SKM-1 treated with dmso at 0.1 percent for 144 hours (cell line): Measurements from ENCODE around the gene TSPO2.
"Not testable (repeated sequence)": the region's sequence is repeated elsewhere in the genome, so short reads cannot be mapped to it uniquely, and the experiment has no call there.

Experiments
- DNase-seq: peaks from one replicate; lab custom pipeline; 2025; ENCODE audit not compliant: unreplicated experiment; lab: John Stamatoyannopoulos, UW

TSPO2 gene, protein sequence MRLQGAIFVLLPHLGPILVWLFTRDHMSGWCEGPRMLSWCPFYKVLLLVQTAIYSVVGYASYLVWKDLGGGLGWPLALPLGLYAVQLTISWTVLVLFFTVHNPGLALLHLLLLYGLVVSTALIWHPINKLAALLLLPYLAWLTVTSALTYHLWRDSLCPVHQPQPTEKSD

DNA sequence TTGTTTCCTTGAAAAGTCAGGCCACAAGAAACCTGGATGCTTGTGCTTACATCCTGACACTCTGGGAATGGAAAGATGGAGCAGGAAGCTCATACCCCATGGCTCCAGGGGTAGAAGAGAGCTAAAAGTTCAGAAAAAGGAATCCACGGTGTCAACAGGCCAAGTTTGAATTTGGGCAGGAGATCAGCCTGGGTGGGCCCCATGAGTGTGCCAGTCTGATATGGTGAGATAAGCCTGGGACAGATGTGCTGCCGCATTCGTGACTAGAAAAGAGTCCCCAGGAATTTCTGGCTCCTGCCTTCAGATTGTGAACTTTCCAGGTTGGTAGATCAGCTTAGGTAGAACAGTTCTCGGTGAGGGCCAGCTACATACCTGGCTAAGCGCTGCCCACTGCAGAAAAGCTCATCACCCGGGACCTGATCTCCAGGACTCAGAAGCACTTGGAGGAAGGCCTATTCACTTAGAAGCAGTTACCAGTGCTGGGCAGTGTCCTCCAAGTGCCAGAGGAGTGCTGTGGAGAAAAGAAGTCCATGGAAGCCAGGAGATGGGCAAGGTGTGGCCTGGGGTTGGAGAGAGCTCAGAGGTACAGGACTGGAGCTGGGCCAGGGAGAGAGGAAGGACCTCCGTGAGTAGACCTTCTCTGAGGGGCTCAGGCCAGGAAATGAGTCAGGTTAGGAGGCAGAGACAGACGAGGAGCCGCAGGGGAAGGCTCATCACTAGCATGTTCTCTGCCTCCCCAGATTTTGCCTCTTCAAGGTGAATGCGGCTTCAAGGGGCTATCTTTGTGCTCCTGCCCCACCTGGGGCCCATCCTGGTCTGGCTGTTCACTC lies at the start of gene TSPO2:
TSS of gene TSPO2 (plus strand) at position 242 of the 830 bp plus-strand sequence. CDS start at position 761, 519 bp downstream.
- no peak for DNase-seq

DNA sequence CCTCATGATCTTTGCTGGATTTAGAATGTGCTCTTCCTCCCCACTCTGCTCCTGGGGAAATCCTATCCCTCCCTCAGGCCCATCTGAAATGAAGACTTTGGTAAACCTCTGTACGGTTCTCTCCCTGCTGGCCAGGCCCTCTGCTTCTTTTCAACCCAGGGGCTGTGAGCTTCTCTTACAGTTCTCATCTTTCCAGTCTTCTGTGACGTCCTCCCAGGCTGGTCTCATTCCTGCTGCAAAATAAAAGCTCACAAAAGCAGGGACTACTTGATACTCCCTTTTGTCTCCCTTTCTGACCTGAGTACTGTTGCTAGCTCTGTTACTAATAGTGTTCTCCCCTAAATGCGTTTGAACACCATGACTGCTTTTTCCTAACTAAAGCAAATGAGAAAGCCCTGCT lies 49.5 kb upstream of the TSPO2 start:
- no peak for DNase-seq

DNA sequence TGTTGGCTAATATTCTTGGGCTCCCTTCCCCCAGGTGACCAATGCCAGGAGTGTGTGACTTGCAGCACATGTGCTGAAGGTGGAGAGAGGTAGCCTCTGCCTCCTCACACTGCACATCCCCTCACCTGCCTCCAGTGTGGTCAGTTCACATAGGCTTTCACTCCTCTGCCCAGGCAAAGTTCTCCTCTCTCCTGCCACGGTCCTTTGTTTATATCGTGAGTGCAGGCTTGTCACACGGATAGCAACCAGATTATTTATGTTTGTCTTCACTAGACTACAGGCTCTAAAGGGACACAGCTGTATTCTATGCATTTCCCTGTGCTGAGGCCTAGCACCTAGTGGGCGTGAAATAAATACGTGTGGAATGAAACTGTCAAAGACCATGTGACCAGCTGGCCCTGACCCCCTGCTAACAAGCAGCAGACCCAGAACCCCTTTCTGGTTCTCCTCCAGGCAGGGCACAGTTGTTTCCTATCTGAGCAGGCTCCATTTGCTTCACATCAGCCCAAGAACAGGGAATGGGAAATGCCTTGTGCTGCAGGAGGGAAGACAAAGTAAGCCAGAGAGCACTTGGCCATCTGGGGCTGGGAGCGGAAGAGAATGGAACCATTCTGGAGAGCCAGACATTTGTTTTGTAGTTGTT lies 45.6 kb upstream of the TSPO2 start:
- DNase-seq = no peak

DNA sequence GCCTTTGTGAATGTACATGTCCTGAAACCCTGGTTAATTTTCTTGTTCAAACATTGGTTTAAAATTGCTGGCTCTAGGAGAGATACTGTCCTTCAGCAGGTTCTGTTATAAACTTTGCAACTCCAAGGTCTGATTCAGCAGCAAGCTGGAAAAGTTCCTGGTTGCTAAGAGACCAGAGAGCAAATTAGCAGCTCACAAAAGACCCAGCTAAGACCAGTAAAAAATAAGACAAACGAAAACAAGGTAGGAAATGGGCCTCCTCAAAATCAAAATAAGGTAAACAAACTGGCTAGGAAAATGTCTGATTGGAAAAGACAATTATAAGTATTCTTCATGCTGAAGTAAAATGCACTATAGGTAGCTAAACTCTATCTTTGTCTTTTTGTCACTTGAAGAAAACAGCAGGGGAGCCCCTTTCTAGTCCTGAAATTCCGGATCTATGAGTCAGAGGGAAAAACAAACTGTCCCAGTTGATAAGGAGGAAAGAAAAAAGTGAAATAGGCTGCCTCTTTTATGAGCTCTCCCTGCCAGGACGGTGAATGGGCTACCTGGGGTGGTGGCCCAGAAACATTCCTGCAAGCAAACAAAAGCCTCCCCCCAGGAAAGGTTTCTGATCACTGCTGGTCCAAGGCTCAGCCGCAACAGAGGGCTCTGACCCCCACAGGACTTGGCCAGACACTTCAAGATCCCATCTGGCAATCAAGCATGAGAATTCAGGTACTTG lies 44.9 kb upstream of the TSPO2 start:
- DNase-seq = no peak

DNA sequence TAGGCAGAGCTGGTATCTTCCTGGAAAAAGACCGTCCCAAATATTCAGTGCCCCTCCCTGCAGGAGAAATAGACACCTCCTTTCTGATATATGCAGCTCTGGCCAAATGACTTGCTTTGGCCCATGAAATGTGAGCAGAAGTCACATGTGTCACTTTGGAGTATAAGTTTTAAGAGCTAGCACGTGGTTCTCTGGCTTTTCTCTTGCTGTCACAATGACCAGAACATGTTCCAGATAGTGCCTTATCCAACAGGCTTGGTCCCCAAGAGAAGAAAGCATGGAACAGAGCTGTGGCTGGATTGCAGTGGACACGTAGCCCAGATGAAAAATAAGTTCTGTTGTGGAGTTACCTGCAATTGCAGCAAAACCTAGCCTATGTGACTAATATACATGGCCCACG lies 43.6 kb upstream of the TSPO2 start:
- DNase-seq = no peak

DNA sequence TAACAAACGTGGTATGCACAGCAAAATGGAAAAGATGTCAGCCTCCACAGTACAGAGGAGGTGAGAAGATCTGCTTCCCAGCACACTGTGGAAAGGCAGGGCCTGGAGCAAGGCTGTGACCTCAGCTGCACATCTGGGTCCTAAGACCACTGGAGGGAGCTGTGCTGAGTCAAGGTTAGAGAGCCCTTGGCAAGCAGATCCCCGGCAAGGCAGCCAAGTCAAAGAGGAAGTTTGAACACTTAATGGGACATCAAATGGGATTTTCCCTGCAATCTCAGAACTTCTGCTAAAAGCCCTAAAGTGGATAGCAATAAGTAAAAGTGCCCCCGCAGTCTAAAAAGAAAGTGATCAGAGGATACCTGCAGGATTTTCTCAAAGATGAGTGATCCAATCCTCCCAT lies 42.7 kb upstream of the TSPO2 start:
- peak; percentile 74 for DNase-seq

DNA sequence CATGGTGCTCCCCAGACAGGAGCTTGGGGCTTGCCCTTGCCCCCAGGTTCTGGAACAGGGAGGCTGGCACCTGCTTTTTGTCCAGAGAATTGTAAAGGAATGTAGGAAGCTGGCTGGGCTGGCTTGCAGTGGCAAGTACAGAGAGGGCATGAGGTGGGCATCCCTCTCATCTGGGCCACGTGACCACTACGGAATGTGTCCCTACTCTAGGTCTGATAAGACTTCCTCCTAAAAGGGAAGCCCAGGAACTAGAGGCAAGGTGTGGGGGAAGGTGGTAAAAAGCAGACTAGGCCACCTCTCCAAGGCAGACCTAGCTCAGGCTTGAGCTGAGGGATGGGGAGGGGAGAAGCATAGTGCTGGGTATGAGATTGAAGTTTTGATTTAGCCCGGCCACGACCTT lies 42.0 kb upstream of the TSPO2 start:
- no peak for DNase-seq

DNA sequence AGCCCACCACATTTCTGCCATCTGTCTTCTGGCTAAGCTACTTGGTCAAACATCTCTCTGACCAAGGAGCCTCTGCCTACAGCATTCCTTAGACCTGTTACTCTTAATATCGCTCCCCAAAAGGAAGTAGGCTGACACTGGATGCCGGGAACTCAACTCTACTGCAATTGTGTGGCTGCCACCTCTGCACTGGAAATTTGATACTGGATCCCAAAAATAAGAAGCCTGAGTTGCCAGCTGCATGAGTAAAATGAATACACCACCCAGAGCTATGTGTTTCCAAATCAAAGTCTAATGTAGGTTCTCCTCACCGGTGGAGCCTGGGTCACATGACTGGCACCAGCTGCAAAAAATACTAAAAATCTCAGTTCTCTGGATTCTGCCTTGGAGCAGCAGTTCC lies 40.1 kb upstream of the TSPO2 start:
- no peak for DNase-seq

DNA sequence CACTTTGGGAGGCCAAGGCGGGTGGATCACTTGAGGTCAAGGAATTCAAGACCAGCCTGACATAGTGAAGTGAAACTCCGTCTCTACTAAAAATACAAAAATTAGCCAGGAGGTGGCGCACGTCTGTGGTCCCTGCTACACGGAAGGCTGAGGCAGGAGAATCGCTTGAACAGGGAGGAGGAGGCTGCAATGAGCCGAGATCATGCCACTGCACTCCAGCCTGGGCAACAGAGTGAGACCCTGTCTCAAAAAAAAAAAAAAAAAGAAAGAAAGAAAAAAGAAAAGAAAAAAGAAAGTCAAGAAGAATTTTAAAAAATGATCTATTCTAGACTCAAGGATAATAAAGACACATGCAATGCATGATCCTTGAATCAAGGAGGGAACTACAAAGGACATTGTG lies 36.0 kb upstream of the TSPO2 start:
- DNase-seq = peak; percentile 73

DNA sequence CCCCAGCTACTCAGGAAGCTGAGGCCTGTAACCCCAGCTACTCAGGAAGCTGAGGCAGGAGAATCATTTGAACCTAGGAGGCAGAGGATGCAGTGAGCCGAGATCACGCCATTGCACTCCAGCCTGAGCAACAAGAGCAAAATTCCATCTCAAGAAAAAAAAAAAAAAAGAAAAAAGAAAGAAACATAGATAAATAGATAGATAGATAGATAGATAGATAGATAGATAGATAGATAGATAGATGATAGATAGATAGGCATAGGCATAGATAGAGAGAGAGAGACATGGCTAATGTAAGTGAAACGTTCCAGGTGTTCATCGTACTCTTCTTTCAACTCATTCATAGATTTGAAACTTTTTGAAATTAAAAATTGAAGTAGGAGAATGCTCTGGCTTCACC lies 35.3 kb upstream of the TSPO2 start:
- DNase-seq = not testable (repeated sequence)

DNA sequence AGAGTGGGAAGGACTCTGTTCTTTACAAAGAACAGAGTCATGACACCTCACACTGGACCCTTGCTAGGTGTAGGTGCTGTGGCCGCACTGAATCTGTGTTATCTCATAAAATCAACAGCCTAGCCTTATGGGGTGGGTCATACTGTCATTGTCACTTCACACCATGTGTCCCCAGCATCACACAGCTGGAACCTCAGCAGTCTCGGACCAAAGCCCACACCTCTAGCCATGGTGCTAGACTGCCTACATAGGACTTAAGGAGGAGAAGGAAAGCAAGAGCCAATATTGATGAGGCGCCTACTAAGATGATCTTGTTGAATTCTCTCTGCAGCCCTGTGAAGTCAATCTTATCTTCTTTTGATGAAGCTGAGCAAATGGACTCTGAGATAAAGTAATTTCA lies 34.3 kb upstream of the TSPO2 start:
- DNase-seq = no peak

DNA sequence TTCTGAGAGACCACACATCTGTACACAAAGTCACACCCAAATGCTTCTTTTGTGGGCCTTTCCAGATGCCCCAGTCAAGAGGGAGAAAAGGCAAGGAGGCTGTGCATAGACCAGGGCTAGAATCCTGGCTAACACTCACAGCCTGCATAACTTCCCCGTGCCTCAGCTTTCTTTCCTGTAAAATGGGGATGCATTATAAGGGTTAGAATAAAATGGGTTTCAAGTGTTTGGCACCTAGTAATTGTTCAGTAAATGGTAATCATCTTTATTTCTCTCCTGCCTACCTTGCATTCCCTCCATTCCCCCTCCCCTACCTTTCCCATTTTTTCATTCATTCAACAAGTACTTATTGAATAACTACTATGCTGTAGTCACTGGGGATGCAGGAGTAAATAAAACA lies 32.6 kb upstream of the TSPO2 start:
- no peak for DNase-seq

DNA sequence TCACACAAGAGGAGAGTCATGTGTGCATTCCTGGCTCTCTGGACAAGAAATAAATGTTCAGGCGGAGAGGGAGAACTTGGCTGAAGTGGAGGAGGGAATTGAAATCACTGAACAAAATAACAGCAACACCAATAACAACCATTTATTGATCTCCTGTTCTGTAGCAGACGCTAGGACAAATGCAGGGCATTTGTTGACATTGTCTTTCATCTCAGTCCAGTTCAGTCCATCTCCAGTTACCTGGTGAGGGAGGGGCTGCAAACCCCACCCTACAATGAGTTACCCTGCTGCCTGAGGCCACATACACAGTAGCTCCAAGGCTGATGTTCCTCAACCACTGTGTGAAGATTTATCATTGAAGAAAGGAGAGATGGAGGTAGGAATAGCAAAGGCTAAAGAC lies 30.6 kb upstream of the TSPO2 start:
- no peak for DNase-seq

DNA sequence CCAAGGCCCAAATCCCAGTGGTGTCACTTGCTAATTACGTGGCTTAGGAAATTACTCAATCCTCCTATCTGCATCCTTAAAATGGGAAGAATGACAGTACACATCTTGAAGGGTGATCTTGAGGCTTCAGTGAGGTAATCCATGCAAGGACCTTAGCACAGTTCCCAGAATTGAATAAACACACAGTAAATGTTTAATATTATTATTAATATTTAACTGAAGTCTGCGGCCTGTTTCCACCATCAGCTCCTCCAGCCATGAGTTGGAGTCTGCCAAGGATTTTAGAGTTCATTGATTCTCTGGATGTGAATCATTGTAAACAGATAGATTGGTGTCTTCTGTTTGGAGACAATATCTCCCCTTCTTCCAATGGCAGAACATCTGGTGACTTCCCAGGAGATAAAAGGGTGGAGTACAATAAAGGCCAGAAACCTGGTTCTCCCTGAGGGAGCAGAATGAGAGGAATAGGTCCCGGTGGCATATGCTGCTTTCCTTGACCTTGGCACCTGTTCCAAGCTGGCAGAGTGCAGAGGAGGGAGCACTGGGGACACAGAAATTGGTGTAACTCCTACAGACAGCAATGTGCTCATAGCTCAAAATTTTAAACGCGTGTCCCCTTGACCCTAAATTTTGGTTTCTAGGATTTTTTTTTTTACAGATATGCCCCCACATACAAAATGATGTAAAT lies 28.7 kb upstream of the TSPO2 start:
- no peak for DNase-seq

DNA sequence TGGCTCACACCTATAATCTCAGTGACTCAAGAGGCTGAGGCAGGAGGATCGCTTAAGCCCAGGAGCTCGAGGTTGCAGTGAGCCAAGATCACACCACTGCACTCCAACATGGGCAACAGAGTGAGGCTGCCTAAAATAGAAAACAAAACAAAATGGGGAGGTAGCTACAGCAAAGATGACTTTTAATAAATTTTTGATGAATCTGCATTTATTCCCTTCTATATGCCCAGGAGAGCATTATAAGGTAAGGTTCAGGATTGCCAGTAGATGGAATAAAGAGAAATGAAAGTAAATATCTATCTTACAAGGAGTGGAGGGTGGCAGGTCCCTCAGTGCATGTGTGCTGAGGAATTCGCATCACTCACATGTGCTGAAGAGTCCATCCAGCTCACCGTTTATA lies 27.5 kb upstream of the TSPO2 start:
- DNase-seq = no peak

DNA sequence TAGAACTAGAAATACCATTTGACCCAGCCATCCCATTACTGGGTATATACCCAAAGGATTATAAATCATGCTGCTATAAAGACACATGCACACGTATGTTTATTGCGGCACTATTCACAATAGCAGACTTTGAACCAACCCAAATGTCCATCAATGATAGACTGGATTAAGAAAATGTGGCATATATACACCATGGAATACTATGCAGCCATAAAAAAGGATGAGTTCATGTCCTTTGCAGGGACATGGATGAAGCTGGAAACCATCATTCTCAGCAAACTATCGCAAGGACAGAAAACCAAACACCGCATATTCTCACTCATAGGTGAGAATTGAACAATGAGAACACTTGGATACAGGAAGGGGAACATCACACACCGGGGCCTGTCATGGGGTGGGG lies 26.4 kb upstream of the TSPO2 start:
- not testable (repeated sequence) for DNase-seq

DNA sequence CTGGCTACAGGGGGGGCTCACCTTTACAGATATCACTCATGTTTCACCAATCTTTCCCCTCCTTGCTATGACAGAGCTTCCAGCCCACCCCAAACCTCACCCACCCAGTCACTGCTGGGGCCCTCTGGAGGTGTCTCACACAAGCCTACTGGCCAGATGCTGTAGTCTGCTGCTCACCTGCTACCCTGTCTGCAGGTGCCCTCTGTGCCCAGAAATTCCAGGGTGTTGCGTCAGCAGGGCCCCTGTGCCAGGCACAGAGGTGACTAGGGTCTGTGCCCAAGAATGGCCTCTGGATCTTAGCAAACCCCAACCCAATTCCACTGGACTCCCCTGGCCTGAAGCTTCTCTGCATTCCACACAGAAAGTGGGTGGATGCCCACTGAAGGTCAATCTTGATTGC lies 24.6 kb upstream of the TSPO2 start:
- no peak for DNase-seq

DNA sequence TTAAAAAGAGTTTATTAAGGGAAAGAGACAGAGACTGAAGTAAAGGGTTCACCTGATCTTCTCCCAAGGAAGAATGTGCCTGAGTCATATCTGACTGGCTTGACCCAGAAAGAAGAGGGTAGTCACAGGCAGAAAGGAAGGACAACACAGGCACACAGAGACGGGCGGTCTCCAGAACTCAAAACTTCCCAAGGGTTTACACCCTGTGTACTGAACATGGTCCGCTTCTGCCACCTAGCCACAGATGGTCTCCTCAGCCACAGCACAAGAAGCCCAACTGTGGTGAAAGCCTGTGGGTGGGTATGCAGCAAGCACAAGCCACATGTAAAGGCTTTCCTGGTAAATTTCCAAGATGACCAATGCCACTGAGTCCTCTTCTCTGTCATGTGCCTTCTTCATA lies 20.4 kb upstream of the TSPO2 start:
- no peak for DNase-seq

DNA sequence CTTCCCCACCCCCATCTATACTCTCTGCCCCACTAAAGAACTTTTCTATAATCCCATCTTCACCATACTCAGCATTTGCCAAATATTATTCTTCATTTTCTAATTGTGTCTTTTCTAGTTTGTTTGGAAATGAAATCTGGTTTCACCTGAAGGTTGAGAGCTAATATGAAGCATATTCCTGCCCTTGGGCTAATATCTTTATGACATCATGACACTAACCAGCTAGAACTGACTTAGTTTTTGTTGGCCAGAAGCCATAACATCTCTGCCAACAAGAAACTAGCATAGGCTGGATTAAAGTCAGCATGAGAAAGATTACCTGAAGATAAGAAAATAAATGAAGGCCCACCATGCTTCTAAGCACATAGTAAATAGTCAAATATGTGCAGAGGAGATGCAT lies 20.0 kb upstream of the TSPO2 start:
- no peak for DNase-seq

DNA sequence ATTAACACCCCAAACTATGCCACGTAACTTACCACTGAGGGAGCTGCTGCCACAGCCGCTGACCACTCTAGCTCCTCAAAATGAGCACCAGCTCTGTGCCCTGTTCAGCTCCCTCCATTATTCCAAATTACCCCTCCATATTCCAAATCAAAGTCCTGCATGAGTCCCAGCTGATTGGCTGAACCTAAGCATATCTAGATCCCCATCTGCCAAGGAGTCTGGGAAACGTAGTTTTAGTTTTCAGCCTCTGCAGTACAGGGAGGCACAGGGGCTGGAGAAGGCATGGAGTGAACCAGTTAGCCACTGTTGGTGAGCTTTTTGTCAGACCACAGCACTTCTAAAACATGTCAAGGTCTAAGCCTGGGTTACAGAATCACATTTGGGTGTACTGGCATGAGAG lies 19.2 kb upstream of the TSPO2 start:
- no peak for DNase-seq

DNA sequence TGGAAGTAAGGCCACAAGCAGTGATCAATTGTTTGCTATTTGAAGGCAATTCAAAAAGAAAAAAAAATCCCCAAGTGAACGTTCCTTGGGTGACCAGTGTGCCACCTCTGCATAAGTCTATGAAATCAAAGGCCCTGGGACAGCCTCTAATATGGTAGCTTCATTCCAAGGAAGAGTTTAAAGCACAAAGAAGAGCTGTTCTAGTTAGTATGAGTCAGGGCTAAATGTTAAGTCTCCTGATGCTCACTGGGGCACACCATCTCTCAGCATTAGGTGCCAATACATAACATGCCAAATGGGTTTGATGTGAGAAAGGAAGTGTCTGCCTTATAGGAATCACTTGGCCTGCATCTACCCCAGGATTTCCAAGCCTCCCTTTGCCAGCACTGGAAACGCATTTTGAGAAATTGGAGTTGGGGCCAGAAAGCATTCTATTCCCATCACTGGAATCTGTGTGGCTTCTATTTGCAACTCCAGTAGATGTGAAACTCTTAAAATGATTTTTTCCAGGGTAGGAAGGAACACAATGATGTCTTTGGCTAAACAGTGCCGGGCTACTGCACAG lies 16.2 kb upstream of the TSPO2 start:
- DNase-seq = no peak
